ENCODE results near the gene DRC3. TPM values are rescaled to one million over a fixed set of nuclear protein-coding genes. Genes with fewer than 3 reads are reported as not detected.

Gene DRC3
- total RNA-seq = not detected

GRCh38 chr17:17972126-17972951 lies at the start of gene DRC3, which contains the start of gene TOM1L2:
Gene DRC3, plus strand, starts transcription at chr17:17972862. Its CDS starts 4,737 bp downstream, at chr17:17977599.
Gene TOM1L2, minus strand, starts transcription at chr17:17972400. Its CDS starts 87 bp downstream, at chr17:17972313.

GRCh38 chr17:18038861-18039534 lies 66.3 kb downstream of the DRC3 start, which contains the start of the genes ATPAF2 and GID4:
Gene ATPAF2, minus strand, starts transcription at chr17:18039168. Its CDS starts 155 bp downstream, at chr17:18039013.
Gene GID4, plus strand, starts transcription at chr17:18039408. Its CDS starts 57 bp downstream, at chr17:18039465.

Other genes starting within 250 kb of the DRC3 start
- 100 to 1,000 TPM; 226 to 253 TPM for gene SREBF1, start 135.9 kb upstream of the DRC3 start, total RNA-seq
- 10 to 100 TPM; 40.0 to 46.8 TPM for gene TOM1L2, start 462 bp upstream of the DRC3 start, total RNA-seq
- 10 to 100 TPM; 19.3 to 20.6 TPM for gene ATPAF2, start 66.3 kb downstream of the DRC3 start, total RNA-seq
- 10 to 100 TPM in 1 of 2 experiments, 1 to 10 TPM in 1; 9.7 to 10.4 TPM for gene GID4, start 66.5 kb downstream of the DRC3 start, total RNA-seq
- 10 to 100 TPM; 46.6 to 47.8 TPM for gene DRG2, start 115.1 kb downstream of the DRC3 start, total RNA-seq
- gene MYO15A, start 135.9 kb downstream of the DRC3 start, total RNA-seq = under 1 TPM; 0.38 to 0.55 TPM
- 100 to 1,000 TPM; 104 to 106 TPM for gene ALKBH5, start 211.0 kb downstream of the DRC3 start, total RNA-seq